IMR-90 (cell line): ENCODE results near the gene ATXN10. TPM values are rescaled to one million over a fixed set of nuclear protein-coding genes. Genes with fewer than 3 reads are reported as not detected.

Source experiments
- ATAC-seq: fragments of 200-7000 bp; cut with Tn5 transposase; 2 replicates; pipeline ENCODE4 v1.9.1; 2020; ENCODE audit warnings: low read depth, mild to moderate bottlenecking, moderate library complexity
- BruUV-seq: library from RNA; stranded (reverse); fragments of 400-500 nt; replicated peaks from 2 replicates; lab custom pipeline; 2021; lab: Mats Ljungman, UMichigan
- CTCF ChIA-PET: fragments of 300-600 bp; formaldehyde crosslinking; extraction: SDS; loops from one replicate; lab custom pipeline; 2021; ENCODE audit warnings: antibody characterized with exemption; lab: Yijun Ruan, JAX
- POLR2A ChIA-PET: fragments of 300-600 bp; sonication (Branson Sonifier 250); formaldehyde crosslinking; loops from one replicate; lab custom pipeline; 2022; ENCODE audit warnings: antibody characterized with exemption; ENCODE audit not compliant: unreplicated experiment; lab: Charles Lee
- DNase-seq: peaks from one replicate; pipeline ENCODE4 v3.0.0; 2013
- H2AFZ ChIP-seq: replicated peaks from 2 replicates; pipeline ENCODE3; 2013; ENCODE audit warnings: low read length, mild to moderate bottlenecking; ENCODE audit not compliant: poor library complexity
- H2AK5ac ChIP-seq: 2 replicates; pipeline ENCODE4 v1.6.1; 2013; ENCODE audit warnings: low read depth, low read length, inconsistent platforms
- H2AK9ac ChIP-seq: replicated peaks from 2 replicates; pipeline ENCODE3; 2013; ENCODE audit warnings: mild to moderate bottlenecking, low read depth, low read length, moderate library complexity; ENCODE audit not compliant: poor library complexity
- H2BK120ac ChIP-seq: 2 replicates; pipeline ENCODE4 v1.6.1; 2013; ENCODE audit warnings: low read depth, low read length, inconsistent platforms
- H2BK15ac ChIP-seq: 3 replicates; pipeline ENCODE4 v1.6.1; 2013; ENCODE audit warnings: low read depth, low read length, inconsistent platforms
- H2BK20ac ChIP-seq: 2 replicates; pipeline ENCODE4 v1.6.1; 2013; ENCODE audit warnings: low read depth, mild to moderate bottlenecking, inconsistent platforms, low read length, moderate library complexity
- H2BK5ac ChIP-seq: 2 replicates; pipeline ENCODE4 v1.6.1; 2013; ENCODE audit warnings: mild to moderate bottlenecking, low read depth, low read length, inconsistent platforms; ENCODE audit not compliant: poor library complexity, severe bottlenecking
- H3K14ac ChIP-seq: replicated peaks from 2 replicates; pipeline ENCODE4 v1.6.1; 2013; ENCODE audit warnings: low read depth, low read length, inconsistent platforms
- H3K18ac ChIP-seq: 2 replicates; pipeline ENCODE4 v1.6.1; 2013; ENCODE audit warnings: low read depth, low read length, control low read depth
- H3K23ac ChIP-seq: 2 replicates; pipeline ENCODE4 v1.6.1; 2013; ENCODE audit warnings: low read depth, low read length, inconsistent platforms
- H3K27ac ChIP-seq: 2 replicates; pipeline ENCODE4 v1.5.1; 2013; ENCODE audit warnings: mild to moderate bottlenecking, control low read depth, low read length; ENCODE audit not compliant: insufficient read depth
- H3K27me3 ChIP-seq: 2 replicates; pipeline ENCODE4 v1.6.1; 2013; ENCODE audit warnings: low read length; ENCODE audit not compliant: control insufficient read depth, insufficient read depth
- H3K36me3 ChIP-seq: 2 replicates; pipeline ENCODE4 v1.6.1; 2013; ENCODE audit warnings: low read length, mixed read lengths; ENCODE audit not compliant: control insufficient read depth, insufficient read depth
- H3K4ac ChIP-seq: 2 replicates; pipeline ENCODE4 v1.6.1; 2013; ENCODE audit warnings: low read depth, low read length, inconsistent platforms
- H3K4me1 ChIP-seq: 2 replicates; pipeline ENCODE4 v1.6.1; 2013; ENCODE audit warnings: low read length, mixed read lengths; ENCODE audit not compliant: control insufficient read depth, insufficient read depth
- H3K4me2 ChIP-seq: 2 replicates; pipeline ENCODE4 v1.6.1; 2013; ENCODE audit warnings: low read depth, mild to moderate bottlenecking, control low read depth, low read length, moderate library complexity
- H3K4me3 ChIP-seq: 2 replicates; pipeline ENCODE4 v1.5.1; 2013; ENCODE audit warnings: low read depth, mild to moderate bottlenecking, control low read depth, low read length, moderate library complexity; ENCODE audit not compliant: insufficient read depth
- H3K56ac ChIP-seq: 2 replicates; pipeline ENCODE4 v1.6.1; 2013; ENCODE audit warnings: low read length, inconsistent platforms; ENCODE audit not compliant: insufficient read depth; ENCODE audit errors: extremely low read depth
- H3K79me1 ChIP-seq, 2 experiments: 2 replicates each; pipeline ENCODE4 v1.6.1; 2013; ENCODE audit warnings: low read length in 2 of 2, inconsistent platforms in 1 of 2, low read depth in 1 of 2
- H3K9ac ChIP-seq: 2 replicates; pipeline ENCODE4 v1.6.1; 2013; ENCODE audit warnings: low read depth, low read length, control low read depth
- H3K9me1 ChIP-seq: 2 replicates; pipeline ENCODE4 v1.6.1; 2013; ENCODE audit warnings: low read length, inconsistent platforms; ENCODE audit not compliant: insufficient read depth
- H3K9me3 ChIP-seq: 2 replicates; pipeline ENCODE4 v1.6.1; 2013; ENCODE audit warnings: low read length; ENCODE audit not compliant: control insufficient read depth, insufficient read depth
- H4K20me1 ChIP-seq: 2 replicates; pipeline ENCODE4 v1.6.1; 2013; ENCODE audit warnings: low read length, inconsistent platforms; ENCODE audit not compliant: insufficient read depth
- H4K5ac ChIP-seq: 2 replicates; pipeline ENCODE4 v1.6.1; 2013; ENCODE audit warnings: mild to moderate bottlenecking, low read depth, low read length, control low read depth
- H4K8ac ChIP-seq, 2 experiments: 2 replicates each; pipeline ENCODE4 v1.6.1; 2013; ENCODE audit warnings: low read depth in 2 of 2, low read length in 2 of 2, control low read depth in 1 of 2, inconsistent platforms in 1 of 2
- H4K91ac ChIP-seq: 2 replicates; pipeline ENCODE4 v1.6.1; 2013; ENCODE audit warnings: low read depth, low read length, inconsistent platforms; ENCODE audit not compliant: insufficient read depth
- BHLHE40 ChIP-seq: fragments of 150-350 bp; IDR thresholded peaks from 2 replicates; pipeline ENCODE4 v1.6.1; 2016; ENCODE audit warnings: mild to moderate bottlenecking, low read depth, low read length
- CEBPB ChIP-seq: IDR thresholded peaks from 2 replicates; pipeline ENCODE4 v1.6.1; 2012; ENCODE audit warnings: low read depth, low read length, improper control_type of control experiment
- MAZ ChIP-seq: IDR thresholded peaks from 2 replicates; pipeline ENCODE4 v1.6.1; 2012; ENCODE audit warnings: low read depth, mild to moderate bottlenecking, low read length, improper control_type of control experiment, moderate library complexity, borderline replicate concordance
- MXI1 ChIP-seq: IDR thresholded peaks from 2 replicates; pipeline ENCODE4 v1.6.1; 2012; ENCODE audit warnings: low read depth, mild to moderate bottlenecking, low read length, moderate library complexity, borderline replicate concordance
- NFE2L2 ChIP-seq: fragments of 150-350 bp; IDR thresholded peaks from 2 replicates; pipeline ENCODE4 v1.6.1; 2016; ENCODE audit warnings: low read depth, mild to moderate bottlenecking, low read length
- POLR2A ChIP-seq: IDR thresholded peaks from 2 replicates; pipeline ENCODE4 v1.6.1; 2012; ENCODE audit warnings: mild to moderate bottlenecking, low read depth, low read length
- RAD21 ChIP-seq: IDR thresholded peaks from 2 replicates; pipeline ENCODE4 v1.6.1; 2012; ENCODE audit warnings: low read length, improper control_type of control experiment
- RFX5 ChIP-seq: IDR thresholded peaks from 2 replicates; pipeline ENCODE4 v1.8.0; 2012; ENCODE audit warnings: low read depth, mild to moderate bottlenecking, low read length, moderate library complexity
- WGBS, 2 experiments: methylation state at CpG; one replicate each; pipeline versions ENCODE4 v1.1.5 to v1.1.7; 2013; ENCODE audit warnings: missing lambda C conversion rate in 2 of 2; ENCODE audit not compliant: insufficient read length in 1 of 2; ENCODE audit errors: extremely low coverage in 2 of 2; 5-methylcytosine and 5-hydroxymethylcytosine counted together
- dilution Hi-C: fragments of 300-500 bp; cut with HindIII; formaldehyde crosslinking; loops from one replicate; pipeline ENCODE4 v1.14.3; 2018; ENCODE audit warnings: low sequenced_read_pairs; ENCODE audit not compliant: unreplicated experiment
- in situ Hi-C: fragments of 300-500 bp; cut with MboI; formaldehyde crosslinking; loops from 3 replicates; pipeline ENCODE4 v1.14.3; 2019; ENCODE audit warnings: low sequenced_read_pairs, inconsistent platforms, mixed read lengths
- intact Hi-C: fragments of 100-400 bp; cut with micrococcal nuclease; formaldehyde crosslinking; loops from 2 replicates; pipeline ENCODE4 v1.10.0; 2022
- polyA plus RNA-seq, 3 experiments: library from polyadenylated mRNA; depleted of rRNA; stranded (reverse); fragments of >200 nt; gene quantifications; 2 replicates each; pipeline ENCODE4 v1.2.3, GENCODE V29; 2012; ENCODE audit warnings: low replicate concordance in 1 of 3
- total RNA-seq: library from RNA; depleted of rRNA; stranded (reverse); fragments of >200 nt; gene quantifications from 2 replicates; pipeline ENCODE4 v1.2.3, GENCODE V29; 2012
- TF ChIP-seq, protein P1 (sequence below): fragments of 150-350 bp; IDR thresholded peaks from 2 replicates; pipeline ENCODE4 v1.6.1; 2017; ENCODE audit warnings: mild to moderate bottlenecking, antibody characterized with exemption, low read length, low read depth

The ATXN10 gene
- total and polyA plus RNA-seq, 2 of the 4 experiments (the other 2 are of a cell fraction) = 116 to 231 TPM

DNA sequence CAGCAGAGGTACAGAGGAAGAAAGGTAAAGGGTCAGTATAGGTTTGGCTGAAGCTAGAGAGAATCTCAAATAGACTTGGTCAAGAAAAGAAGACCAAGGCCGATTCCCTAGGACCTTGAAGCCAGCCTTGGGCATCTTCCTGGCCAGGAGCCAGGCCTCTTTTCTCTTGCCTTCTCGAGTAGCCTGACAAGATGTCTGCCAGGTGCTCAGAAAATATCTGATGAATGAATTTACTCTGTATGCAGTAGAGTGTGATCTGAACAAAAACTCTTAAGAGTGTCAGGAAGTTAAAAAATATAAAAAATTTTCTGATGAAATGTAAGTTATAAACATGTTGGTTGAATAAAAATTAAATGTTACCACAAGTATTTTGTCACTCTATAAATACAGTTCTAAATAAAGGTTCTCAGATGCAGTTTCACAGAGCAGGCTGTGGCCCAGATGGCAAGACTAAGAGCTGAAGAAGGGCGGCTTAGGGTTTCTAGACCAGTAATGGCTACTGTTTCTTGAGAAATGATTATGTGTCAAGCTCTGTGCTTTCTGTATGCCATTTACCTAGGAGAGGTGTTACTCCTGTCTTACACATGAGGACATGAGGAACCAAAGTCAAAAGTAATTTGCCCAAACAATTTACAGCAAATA, 98.1 kb downstream of the ATXN10 start:
- Histone ChIP-seq H3K18ac (no peak overlapping the region), H2AK5ac (no peak overlapping the region), H4K5ac (no peak overlapping the region), H3K27ac (no peak overlapping the region), H4K91ac (no peak overlapping the region), H3K4me3 (no peak overlapping the region), H3K4me2 (no peak overlapping the region), H3K9me1 (peaks cover 9% of the 10 kb centered on the region), H3K23ac (no peak overlapping the region), H3K27me3 (no peaks in the 10 kb centered on the region), H2BK15ac (no peak overlapping the region), H3K4ac (no peak overlapping the region), H4K8ac (no peak overlapping the region), H4K20me1 (peaks cover 37% of the 10 kb centered on the region), H2AK9ac (no peak overlapping the region), H2BK20ac (no peak overlapping the region), H3K9me3 (no peaks in the 10 kb centered on the region), H3K9ac (no peak overlapping the region), H3K36me3 (peaks cover 6% of the 10 kb centered on the region), H2BK5ac (no peak overlapping the region), H3K14ac (no peak overlapping the region), H2AFZ (no peak overlapping the region), H3K79me1 (peaks cover 47 to 64% of the 10 kb centered on the region in 2 experiments), H2BK120ac (no peak overlapping the region), H3K56ac (no peak overlapping the region), H3K4me1 (no peaks in the 10 kb centered on the region)
- dilution Hi-C loops (no loop called here), intact Hi-C loops (no loop called here), in situ Hi-C loops (no loop called here)
- TF ChIP-seq RFX5 (no peak), CEBPB (no peak), MXI1 (no peak), BHLHE40 (no peak), MAZ (no peak), POLR2A (no peak), NFE2L2 (no peak), RAD21 (no peak)
- TF ChIP-seq, protein P1, sequence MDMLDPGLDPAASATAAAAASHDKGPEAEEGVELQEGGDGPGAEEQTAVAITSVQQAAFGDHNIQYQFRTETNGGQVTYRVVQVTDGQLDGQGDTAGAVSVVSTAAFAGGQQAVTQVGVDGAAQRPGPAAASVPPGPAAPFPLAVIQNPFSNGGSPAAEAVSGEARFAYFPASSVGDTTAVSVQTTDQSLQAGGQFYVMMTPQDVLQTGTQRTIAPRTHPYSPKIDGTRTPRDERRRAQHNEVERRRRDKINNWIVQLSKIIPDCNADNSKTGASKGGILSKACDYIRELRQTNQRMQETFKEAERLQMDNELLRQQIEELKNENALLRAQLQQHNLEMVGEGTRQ = no peak
- DNase-seq = peak; percentile 31
- POLR2A ChIA-PET = no interaction called here
- peak; percentile 53; the same call in 1 of the 2 replicates for ATAC-seq
- WGBS, 2 experiments = 40% methylated on average over 1 of the region's 3 CpGs; no CpG with 5 or more reads in 1 of the 2 experiments
- no TSS peak for BruUV-seq
- CTCF ChIA-PET = no interaction called here
